HG03066 (cell line): ENCODE results near the gene PAK4.
"Not testable (repeated sequence)": the region's sequence is repeated elsewhere in the genome, so short reads cannot be mapped to it uniquely, and the experiment has no call there.

ENCODE experiments used
- ATAC-seq: cut with Tn5 transposase; IDR thresholded peaks from one replicate; pipeline ENCODE4 v1.9.1; 2021; ENCODE audit warnings: low read depth; ENCODE audit not compliant: unreplicated experiment

Gene PAK4

GRCh38 chr19:39125554-39126311, at the start of gene PAK4:
TSS of gene PAK4 (plus strand) at chr19:39125786. CDS start at chr19:39169554, 43,768 bp downstream.
- ATAC-seq: peak; percentile 87

GRCh38 chr19:39077323-39077722, 48.3 kb upstream of the PAK4 start:
- no peak for ATAC-seq

- ATAC-seq: no peak
Observed at GRCh38 chr19:39078436-39079200, 47.0 kb upstream of the PAK4 start.

GRCh38 chr19:39080431-39080830, 45.2 kb upstream of the PAK4 start:
- ATAC-seq: no peak

- no peak for ATAC-seq
Observed at GRCh38 chr19:39082167-39082566, 43.4 kb upstream of the PAK4 start.

- no peak for ATAC-seq
Observed at GRCh38 chr19:39082745-39083598, 42.6 kb upstream of the PAK4 start.

GRCh38 chr19:39083599-39083982, 42.0 kb upstream of the PAK4 start:
- ATAC-seq: no peak

GRCh38 chr19:39083983-39084731, 41.4 kb upstream of the PAK4 start, which contains the start of gene ACP7:
TSS of gene ACP7 (plus strand) at chr19:39084368. CDS start at chr19:39085270, 902 bp downstream.
- ATAC-seq: no peak

- ATAC-seq: no peak
Observed at GRCh38 chr19:39084732-39085080, 40.9 kb upstream of the PAK4 start.

GRCh38 chr19:39085392-39085791, 40.2 kb upstream of the PAK4 start:
- ATAC-seq: no peak

- no peak for ATAC-seq
Observed at GRCh38 chr19:39086386-39086785, 39.2 kb upstream of the PAK4 start.

GRCh38 chr19:39087907-39088686, 37.5 kb upstream of the PAK4 start:
- no peak for ATAC-seq

GRCh38 chr19:39090016-39090415, 35.6 kb upstream of the PAK4 start:
- not testable (repeated sequence) for ATAC-seq

- ATAC-seq: no peak
Observed at GRCh38 chr19:39090881-39091280, 34.7 kb upstream of the PAK4 start.

- not testable (repeated sequence) for ATAC-seq
Observed at GRCh38 chr19:39095799-39096540, 29.6 kb upstream of the PAK4 start.

GRCh38 chr19:39097299-39097698, 28.3 kb upstream of the PAK4 start:
- no peak for ATAC-seq

- no peak for ATAC-seq
Observed at GRCh38 chr19:39097721-39098120, 27.9 kb upstream of the PAK4 start.

- no peak for ATAC-seq
Observed at GRCh38 chr19:39098365-39099269, 27.0 kb upstream of the PAK4 start.
